AG09319 (cell line): ENCODE data around the gene FAM89B.
"Not testable (repeated sequence)": the region's sequence is repeated elsewhere in the genome, so short reads cannot be mapped to it uniquely, and the experiment has no call there.

Experiments used
- DNase-seq: peaks from one replicate; pipeline ENCODE4 v3.0.0-alpha.2; 2010; ENCODE audit warnings: low read depth; ENCODE audit errors: extremely low read depth
- TF ChIP-seq, protein P1 (sequence below): IDR thresholded peaks from 2 replicates; pipeline ENCODE4 v1.5.1; 2011; ENCODE audit warnings: low read depth, mild to moderate bottlenecking, inconsistent platforms, low read length, moderate library complexity

The FAM89B gene

DNA sequence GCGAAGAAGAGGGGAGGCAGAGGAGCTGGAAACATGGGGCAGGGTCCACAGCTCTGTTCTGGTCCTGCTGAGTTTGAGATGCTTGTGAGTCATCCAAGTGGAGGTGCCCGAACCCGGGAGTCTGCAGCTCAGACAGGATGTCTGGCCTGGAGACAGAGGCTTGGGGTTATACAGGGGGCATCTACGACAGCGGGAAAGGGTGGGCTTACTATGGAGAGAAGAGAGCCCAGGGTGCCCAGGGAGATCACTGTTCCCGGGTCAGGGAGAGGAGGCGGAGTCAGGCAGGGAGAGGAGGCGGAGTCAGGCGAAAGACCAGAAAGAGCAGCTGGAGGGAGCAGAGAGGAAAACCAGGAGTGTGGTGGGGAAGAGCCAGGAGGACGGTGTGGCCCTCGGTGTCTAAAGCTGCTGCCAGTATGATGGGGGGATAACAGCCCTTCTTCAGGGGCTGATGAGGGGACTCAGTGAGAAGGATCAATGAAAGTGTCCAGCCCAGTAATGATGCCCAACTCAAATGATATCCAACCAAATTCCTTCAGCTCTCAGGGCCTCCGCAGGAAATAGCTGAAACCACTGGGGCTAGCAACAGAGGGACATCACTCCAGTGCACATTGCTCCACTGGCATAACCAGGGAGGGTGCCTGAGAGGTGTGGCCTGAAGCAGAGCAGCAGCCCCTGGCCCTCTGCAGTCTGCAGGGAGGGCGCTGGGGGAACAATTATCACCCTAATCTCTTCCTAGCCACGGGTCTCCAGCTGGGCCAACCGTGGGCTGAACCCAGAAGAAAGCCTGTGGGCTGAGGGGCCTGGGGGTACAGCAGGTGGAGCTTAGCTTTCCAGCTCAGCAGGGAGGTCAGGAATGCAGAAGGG is 11.6 kb upstream of the FAM89B start:
- no peak for DNase-seq

DNA sequence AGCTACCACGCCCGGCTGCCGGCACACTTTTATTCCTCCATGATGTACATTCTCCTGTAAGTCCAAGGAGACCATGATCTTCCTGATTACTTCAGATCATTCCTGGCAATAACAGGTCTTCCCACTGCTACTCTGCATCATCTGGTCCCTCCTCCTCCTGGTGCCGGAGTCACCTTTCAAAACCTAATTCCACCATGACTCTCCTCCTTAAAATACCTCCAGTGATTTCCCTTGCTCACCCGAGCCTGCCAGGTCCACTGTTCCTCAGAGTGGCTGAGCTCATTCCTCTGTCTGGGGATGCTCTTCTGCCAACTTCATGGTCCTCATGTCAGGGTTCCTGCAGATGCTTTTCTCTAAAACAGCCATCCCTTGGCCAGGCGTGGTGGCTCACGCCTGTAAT is 10.3 kb upstream of the FAM89B start:
- DNase-seq: no peak
- TF ChIP-seq, protein P1, sequence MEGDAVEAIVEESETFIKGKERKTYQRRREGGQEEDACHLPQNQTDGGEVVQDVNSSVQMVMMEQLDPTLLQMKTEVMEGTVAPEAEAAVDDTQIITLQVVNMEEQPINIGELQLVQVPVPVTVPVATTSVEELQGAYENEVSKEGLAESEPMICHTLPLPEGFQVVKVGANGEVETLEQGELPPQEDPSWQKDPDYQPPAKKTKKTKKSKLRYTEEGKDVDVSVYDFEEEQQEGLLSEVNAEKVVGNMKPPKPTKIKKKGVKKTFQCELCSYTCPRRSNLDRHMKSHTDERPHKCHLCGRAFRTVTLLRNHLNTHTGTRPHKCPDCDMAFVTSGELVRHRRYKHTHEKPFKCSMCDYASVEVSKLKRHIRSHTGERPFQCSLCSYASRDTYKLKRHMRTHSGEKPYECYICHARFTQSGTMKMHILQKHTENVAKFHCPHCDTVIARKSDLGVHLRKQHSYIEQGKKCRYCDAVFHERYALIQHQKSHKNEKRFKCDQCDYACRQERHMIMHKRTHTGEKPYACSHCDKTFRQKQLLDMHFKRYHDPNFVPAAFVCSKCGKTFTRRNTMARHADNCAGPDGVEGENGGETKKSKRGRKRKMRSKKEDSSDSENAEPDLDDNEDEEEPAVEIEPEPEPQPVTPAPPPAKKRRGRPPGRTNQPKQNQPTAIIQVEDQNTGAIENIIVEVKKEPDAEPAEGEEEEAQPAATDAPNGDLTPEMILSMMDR: no peak

More for the DNA sequence above, 11.6 kb upstream of the FAM89B start:
- TF ChIP-seq, protein P1: no peak

DNA sequence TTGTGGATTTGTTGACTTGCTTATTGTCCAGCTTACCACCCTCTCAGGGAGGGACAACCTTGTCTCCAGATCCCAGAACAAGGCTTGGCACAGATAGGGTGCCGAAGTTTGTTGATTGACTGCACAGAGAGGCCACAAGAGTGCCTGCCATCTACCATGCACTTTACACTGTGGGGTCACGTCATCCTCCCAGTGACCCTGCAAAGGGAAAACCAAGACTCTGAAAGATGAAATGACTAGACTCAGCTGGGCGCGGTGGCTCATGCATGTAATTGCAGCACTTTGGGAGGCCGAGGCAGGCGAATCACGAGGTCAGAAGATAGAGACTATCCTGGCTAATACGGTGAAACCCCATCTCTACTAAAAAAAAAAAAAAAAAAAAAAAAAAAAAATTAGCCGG is 9.6 kb upstream of the FAM89B start:
- TF ChIP-seq, protein P1: no peak
- DNase-seq: no peak

DNA sequence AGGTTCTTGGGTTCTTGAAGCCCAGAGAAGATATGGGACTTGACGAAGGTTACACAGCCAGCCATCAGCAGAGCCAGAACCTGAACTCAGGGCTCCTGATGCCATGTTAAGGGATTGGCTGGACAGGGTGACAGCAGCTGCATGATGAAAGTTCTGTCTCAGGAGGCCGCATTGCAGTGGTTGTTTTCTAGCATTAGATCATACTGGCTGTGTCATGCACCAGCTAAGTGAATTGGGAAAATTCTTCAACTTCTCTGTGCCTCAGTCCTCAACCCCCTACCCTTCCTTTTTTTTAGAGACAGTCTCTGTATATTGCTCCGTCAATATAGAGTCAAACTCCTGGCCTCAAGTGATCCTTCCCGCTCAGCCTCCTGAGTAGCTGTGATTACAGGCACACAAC is 8.7 kb upstream of the FAM89B start:
- TF ChIP-seq, protein P1: no peak
- DNase-seq: no peak

DNA sequence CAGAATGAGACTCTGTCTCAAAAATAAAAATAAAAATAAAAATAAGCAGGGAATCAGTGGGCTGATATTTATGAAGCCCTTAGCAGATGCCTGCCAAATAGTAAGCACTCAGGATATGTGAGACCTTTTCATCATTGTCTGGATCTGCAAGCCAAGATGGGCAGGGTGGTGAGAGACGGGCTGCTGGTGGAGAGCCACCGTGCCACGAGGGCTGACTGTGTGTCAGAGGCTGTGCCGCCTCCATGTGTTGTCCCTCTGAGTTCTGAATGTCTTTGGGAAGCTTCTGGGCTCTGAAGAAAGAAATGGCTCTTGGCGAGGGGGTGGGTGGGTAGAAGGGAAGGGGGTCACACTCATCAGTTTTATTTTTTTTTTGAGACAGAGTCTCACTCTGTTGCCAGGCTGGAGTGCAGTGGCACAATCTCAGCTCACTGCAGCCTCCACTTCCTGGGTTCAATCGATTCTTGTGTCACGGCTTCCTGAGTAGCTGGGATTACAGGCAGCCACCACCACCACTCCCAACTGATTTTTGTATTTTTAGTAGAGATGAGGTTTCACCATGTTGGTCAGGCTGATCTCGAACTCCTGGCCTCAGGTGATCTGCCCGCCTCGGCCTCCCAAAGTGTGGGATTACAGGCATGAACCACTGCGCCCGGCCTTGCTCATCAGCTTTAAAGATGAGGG is 7.3 kb upstream of the FAM89B start:
- not testable (repeated sequence) for DNase-seq

DNA sequence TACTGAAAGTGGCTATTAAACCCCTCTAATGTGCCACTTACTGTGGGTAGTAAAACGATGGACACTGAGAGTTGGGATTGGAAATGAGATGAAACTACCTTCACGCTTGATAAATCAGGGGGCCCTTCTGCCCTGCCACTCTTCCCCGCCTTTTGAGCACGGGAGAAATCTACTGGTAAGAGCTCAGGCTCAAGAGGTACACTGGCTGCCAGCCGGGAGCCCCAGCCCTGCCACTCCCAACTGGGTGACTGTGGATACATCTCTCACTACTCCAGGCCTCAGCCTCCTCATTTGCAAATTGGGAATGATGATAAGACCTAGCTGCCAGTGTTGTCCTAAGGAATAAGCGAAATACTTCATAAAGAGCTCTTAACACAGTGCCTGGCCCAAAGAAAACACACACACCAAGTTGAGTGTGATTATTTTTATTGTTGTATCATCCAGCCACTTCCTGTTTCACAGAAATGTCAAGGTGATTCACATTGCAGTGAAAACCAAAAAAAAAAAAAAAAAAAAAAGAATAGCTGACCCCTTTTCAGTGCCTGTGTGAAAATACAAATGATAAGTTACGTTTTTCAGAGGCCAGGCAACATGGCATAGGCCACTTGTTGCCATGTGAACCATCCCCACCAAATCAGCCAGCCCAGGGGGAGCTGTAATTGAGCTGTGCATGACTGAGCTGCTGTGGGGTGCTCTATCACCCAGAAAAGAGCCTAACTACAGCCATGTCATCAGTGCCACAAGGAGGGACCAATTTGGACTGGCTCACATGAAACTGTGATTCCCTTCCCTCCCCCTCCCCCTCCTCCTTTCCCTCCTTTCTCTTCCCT is 6.5 kb upstream of the FAM89B start:
- no peak for DNase-seq
- TF ChIP-seq, protein P1: no peak

DNA sequence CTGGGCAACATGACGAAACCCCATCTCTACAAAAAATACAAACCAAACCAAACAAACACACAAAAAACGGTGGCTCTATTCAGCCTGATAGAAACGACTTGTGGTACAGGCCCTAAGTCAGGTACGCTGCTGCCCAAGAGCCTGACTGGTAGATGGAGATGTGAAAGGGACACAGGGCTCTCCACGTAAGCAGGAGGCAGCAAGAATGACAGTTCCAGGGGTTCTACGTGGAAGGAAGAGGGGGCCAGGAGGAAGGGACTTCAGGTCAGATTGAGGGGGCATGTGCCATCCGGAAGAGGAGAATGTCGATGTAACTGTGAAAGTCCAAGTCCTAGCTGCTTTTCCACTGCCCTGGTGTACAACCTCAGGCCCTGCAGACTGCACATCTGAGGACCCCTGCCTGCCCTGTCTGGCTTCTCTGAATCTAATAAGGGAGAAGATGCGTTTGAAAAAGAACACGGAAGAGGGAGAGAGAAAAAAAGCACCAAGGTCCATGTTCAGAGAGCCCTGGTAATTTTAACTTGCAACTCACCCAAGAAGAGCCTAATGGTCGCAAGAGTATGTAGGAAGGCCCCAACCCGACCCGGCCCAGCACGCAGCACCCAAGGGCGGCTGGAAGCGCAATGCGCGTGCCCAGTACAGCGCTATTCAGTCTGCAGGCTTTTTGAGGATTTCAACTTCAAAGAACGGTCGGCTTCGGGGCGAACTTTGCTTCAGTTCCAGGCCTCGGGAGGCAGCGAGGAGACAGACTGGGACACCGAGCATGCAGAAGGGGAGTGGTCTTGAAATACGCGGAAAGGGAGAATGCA is 3.0 kb upstream of the FAM89B start:
- no peak for DNase-seq
- TF ChIP-seq, protein P1: no peak
